HUDEP-2 (cell line): ENCODE data around the gene CDX2.
A peak's percentile ranks its signal among the peaks of the same experiment; 100 is the strongest.
"Not testable (repeated sequence)": the region's sequence is repeated elsewhere in the genome, so short reads cannot be mapped to it uniquely, and the experiment has no call there.

ENCODE experiments used
- DNase-seq, 76 experiments: peaks; one replicate each; lab custom pipeline; 2025; ENCODE audit not compliant: unreplicated experiment in 76 of 76; lab: John Stamatoyannopoulos, UW

The CDX2 gene

GRCh38 chr13:27965740-27966640 lies 3.1 kb downstream of the CDX2 start:
- no peak for DNase-seq

GRCh38 chr13:27965343-27965739 lies 3.8 kb downstream of the CDX2 start:
- no peak for DNase-seq

- no peak for DNase-seq
Measured at GRCh38 chr13:27964741-27965323, 4.3 kb downstream of the CDX2 start.

- DNase-seq = not testable (repeated sequence)
Measured at GRCh38 chr13:27964206-27964605, 4.9 kb downstream of the CDX2 start.

GRCh38 chr13:27963491-27963890 lies 5.6 kb downstream of the CDX2 start:
- DNase-seq = no peak

GRCh38 chr13:27962982-27963381 lies 6.1 kb downstream of the CDX2 start:
- DNase-seq = no peak

GRCh38 chr13:27962128-27962841 lies 6.8 kb downstream of the CDX2 start:
- DNase-seq = no peak

GRCh38 chr13:27961227-27962085 lies 7.7 kb downstream of the CDX2 start:
- DNase-seq = no peak

GRCh38 chr13:27960362-27961226 lies 8.5 kb downstream of the CDX2 start:
- peak in 10 of 76 experiments; percentile 1 to 23 (median 8) for DNase-seq

- DNase-seq = no peak
Measured at GRCh38 chr13:27959976-27960361, 9.1 kb downstream of the CDX2 start.

- no peak for DNase-seq
Measured at GRCh38 chr13:27956576-27957300, 12.4 kb downstream of the CDX2 start.

- no peak for DNase-seq
Measured at GRCh38 chr13:27955014-27955591, 14.0 kb downstream of the CDX2 start.

- peak in 1 of 76 experiments; percentile 2 for DNase-seq
Measured at GRCh38 chr13:27954406-27954851, 14.7 kb downstream of the CDX2 start.

- peak in 58 of 76 experiments; percentile 3 to 69 (median 43) for DNase-seq
Measured at GRCh38 chr13:27953676-27954405, 15.3 kb downstream of the CDX2 start.

- no peak for DNase-seq
Measured at GRCh38 chr13:27952876-27953675, 16.0 kb downstream of the CDX2 start.

GRCh38 chr13:27942972-27943371 lies 26.1 kb downstream of the CDX2 start:
- DNase-seq = no peak
